OCI-LY1 (cell line): ENCODE data around the gene GABRA5.

Experiments used
- H2AFZ ChIP-seq: fragments of 200-600 bp; sonication (generic), shearing (Covaris generic); 2 replicates; pipeline ENCODE4 v1.6.0; 2014; ENCODE audit warnings: antibody characterized with exemption, mild to moderate bottlenecking, low read length
- H3F3A ChIP-seq: fragments of 200-600 bp; sonication (generic), shearing (Covaris generic); 2 replicates; pipeline ENCODE4 v1.6.0; 2014; ENCODE audit warnings: mild to moderate bottlenecking, antibody characterized with exemption, low read length, moderate library complexity; ENCODE audit not compliant: insufficient read depth
- H3K27ac ChIP-seq: fragments of 200-600 bp; sonication (generic); 2 replicates; pipeline ENCODE4 v1.5.1; 2014; ENCODE audit warnings: low read length, mixed run types, mild to moderate bottlenecking, low read depth; ENCODE audit not compliant: poor library complexity, severe bottlenecking
- H3K27me3 ChIP-seq: fragments of 200-600 bp; sonication (generic); 2 replicates; pipeline ENCODE4 v1.6.0; 2014; ENCODE audit warnings: antibody characterized with exemption, mild to moderate bottlenecking, low read length, moderate library complexity; ENCODE audit not compliant: insufficient read depth
- H3K36me3 ChIP-seq: fragments of 200-600 bp; sonication (generic); 2 replicates; pipeline ENCODE4 v1.6.1; 2014; ENCODE audit warnings: mild to moderate bottlenecking, antibody characterized with exemption, low read length, moderate library complexity, mixed read lengths; ENCODE audit not compliant: insufficient read depth
- H3K4me1 ChIP-seq: fragments of 200-600 bp; sonication (generic); 2 replicates; pipeline ENCODE4 v1.5.1; 2014; ENCODE audit warnings: mild to moderate bottlenecking, low read length, moderate library complexity; ENCODE audit not compliant: insufficient read depth, severe bottlenecking
- H3K4me2 ChIP-seq: fragments of 200-600 bp; sonication (generic), shearing (Covaris generic); 2 replicates; pipeline ENCODE4 v1.6.1; 2014; ENCODE audit warnings: low read length
- H3K4me3 ChIP-seq: fragments of 200-600 bp; sonication (generic); 2 replicates; pipeline ENCODE4 v1.5.1; 2014; ENCODE audit warnings: low read length, low read depth, mild to moderate bottlenecking, mixed read lengths; ENCODE audit not compliant: poor library complexity, severe bottlenecking
- H3K79me2 ChIP-seq: fragments of 200-600 bp; shearing (Covaris generic); 2 replicates; pipeline ENCODE4 v1.6.1; 2016; ENCODE audit warnings: mixed run types, low read length, mixed read lengths; ENCODE audit not compliant: insufficient read depth
- H3K9ac ChIP-seq: fragments of 200-600 bp; sonication (generic), shearing (Covaris generic); 2 replicates; pipeline ENCODE4 v1.6.1; 2014; ENCODE audit warnings: mild to moderate bottlenecking, low read length, mixed read lengths
- H3K9me2 ChIP-seq: fragments of 200-600 bp; sonication (generic), shearing (Covaris generic); 2 replicates; pipeline ENCODE4 v1.6.1; 2014; ENCODE audit warnings: low read depth, mild to moderate bottlenecking, low read length, mixed read lengths
- H3K9me3 ChIP-seq: fragments of 200-600 bp; shearing (Covaris generic); 2 replicates; pipeline ENCODE4 v1.6.1; 2014; ENCODE audit warnings: low read length, mixed read lengths
- H4K20me1 ChIP-seq: fragments of 200-600 bp; sonication (generic), shearing (Covaris generic); 2 replicates; pipeline ENCODE4 v1.6.0; 2016; ENCODE audit warnings: mild to moderate bottlenecking, low read length; ENCODE audit not compliant: insufficient read depth
- CTCF ChIP-seq: fragments of 200-600 bp; sonication (generic), shearing (Covaris generic); IDR thresholded peaks from 2 replicates; pipeline ENCODE4 v1.5.1; 2017; ENCODE audit warnings: mild to moderate bottlenecking, antibody characterized with exemption, low read length, moderate library complexity, mixed read lengths
- EZH2 ChIP-seq: fragments of 200-600 bp; sonication (generic), shearing (Covaris generic); IDR thresholded peaks from 2 replicates; pipeline ENCODE4 v1.8.0; 2017; ENCODE audit warnings: borderline replicate concordance, mixed run types, mild to moderate bottlenecking, antibody characterized with exemption, low read length, moderate library complexity, mixed read lengths

Gene GABRA5

GRCh38 chr15:26935322-26935721, 68.5 kb downstream of the GABRA5 start:
- Histone ChIP-seq H3K9me2 (no peaks in the 10 kb centered on the region), H3K9ac (no peak overlapping the region), H3K36me3 (no peaks in the 10 kb centered on the region), H3K4me3 (no peak overlapping the region), H3K4me2 (no peak overlapping the region), H3K27ac (no peak overlapping the region), H3K9me3 (no peaks in the 10 kb centered on the region), H3K79me2 (no peaks in the 10 kb centered on the region), H3K4me1 (no peaks in the 10 kb centered on the region), H2AFZ (no peak overlapping the region), H3K27me3 (no peaks in the 10 kb centered on the region), H4K20me1 (no peaks in the 10 kb centered on the region), H3F3A (no peaks in the 10 kb centered on the region)
- TF ChIP-seq CTCF (no peak), EZH2 (no peak)

GRCh38 chr15:26936502-26936901, 69.6 kb downstream of the GABRA5 start:
- Histone ChIP-seq H3K79me2 (no peaks in the 10 kb centered on the region), H3K4me3 (no peak overlapping the region), H4K20me1 (no peaks in the 10 kb centered on the region), H3K4me1 (no peaks in the 10 kb centered on the region), H2AFZ (no peak overlapping the region), H3K4me2 (no peak overlapping the region), H3K27ac (no peak overlapping the region), H3K9me2 (no peaks in the 10 kb centered on the region), H3K36me3 (no peaks in the 10 kb centered on the region), H3K9me3 (no peaks in the 10 kb centered on the region), H3F3A (no peaks in the 10 kb centered on the region), H3K9ac (no peak overlapping the region), H3K27me3 (no peaks in the 10 kb centered on the region)
- TF ChIP-seq EZH2 (no peak), CTCF (no peak)

DNA sequence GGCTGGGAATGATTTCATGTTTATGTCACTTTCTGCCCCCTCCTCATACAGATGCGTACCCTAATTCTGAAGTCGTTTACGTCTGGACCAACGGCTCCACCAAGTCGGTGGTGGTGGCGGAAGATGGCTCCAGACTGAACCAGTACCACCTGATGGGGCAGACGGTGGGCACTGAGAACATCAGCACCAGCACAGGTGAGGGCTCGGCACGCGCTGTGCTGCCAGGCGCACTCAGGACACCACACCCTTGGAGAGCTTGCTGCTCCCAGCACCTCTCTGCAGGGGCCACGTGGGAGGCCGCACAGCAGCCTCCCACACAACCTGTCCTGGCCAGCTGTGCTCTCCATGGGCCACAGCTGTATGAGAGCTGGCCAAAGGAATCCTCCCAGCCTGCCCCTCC, 70.3 kb downstream of the GABRA5 start:
- H3K4me1 ChIP-seq: no peaks in the 10 kb centered on the region
- H2AFZ ChIP-seq: no peak overlapping the region
- H3K9me3 ChIP-seq: no peaks in the 10 kb centered on the region
- H3K9ac ChIP-seq: no peak overlapping the region
- H3K9me2 ChIP-seq: no peaks in the 10 kb centered on the region
- H3K79me2 ChIP-seq: no peaks in the 10 kb centered on the region
- no peaks in the 10 kb centered on the region for H3F3A ChIP-seq
- no peak for TF ChIP-seq EZH2
- TF ChIP-seq CTCF: no peak
- H3K4me2 ChIP-seq: no peak overlapping the region
- H3K27ac ChIP-seq: no peak overlapping the region
- no peak overlapping the region for H3K4me3 ChIP-seq
- no peaks in the 10 kb centered on the region for H3K27me3 ChIP-seq
- no peaks in the 10 kb centered on the region for H3K36me3 ChIP-seq
- H4K20me1 ChIP-seq: no peaks in the 10 kb centered on the region
